ENCODE data around the gene TMEM107.
A peak's percentile ranks its signal among the peaks of the same experiment; 100 is the strongest.

The TMEM107 gene

GRCh38 chr17:8148560-8148959 lies 27.6 kb downstream of the TMEM107 start:
- Histone ChIP-seq H3K4me3 (ENCODE audit: low read length) (no peak overlapping the region), H3K36me3 (ENCODE audit: control insufficient read depth, insufficient read depth, low read length) (peaks cover 56% of the 10 kb centered on the region), H3K27me3 (ENCODE audit: control insufficient read depth, insufficient read depth, low read length) (no peaks in the 10 kb centered on the region), H3K4me1 (ENCODE audit: control insufficient read depth, insufficient read depth, low read length) (peaks cover 21% of the 10 kb centered on the region), H3K9ac (ENCODE audit: low read length) (no peak overlapping the region), H3K27ac (ENCODE audit: low read depth, low read length) (no peak overlapping the region)

- Histone ChIP-seq H3K9ac (ENCODE audit: low read length) (no peak overlapping the region), H3K36me3 (ENCODE audit: control insufficient read depth, insufficient read depth, low read length) (peaks cover 61% of the 10 kb centered on the region), H3K27ac (ENCODE audit: low read depth, low read length) (peak overlapping the region; percentile 30), H3K4me3 (ENCODE audit: low read length) (no peak overlapping the region), H3K27me3 (ENCODE audit: control insufficient read depth, insufficient read depth, low read length) (no peaks in the 10 kb centered on the region), H3K4me1 (ENCODE audit: control insufficient read depth, insufficient read depth, low read length) (peaks cover 15% of the 10 kb centered on the region)
Observed at GRCh38 chr17:8147805-8148404, 28.3 kb downstream of the TMEM107 start.

GRCh38 chr17:8147141-8147804 lies 28.9 kb downstream of the TMEM107 start:
- Histone ChIP-seq H3K4me1 (ENCODE audit: control insufficient read depth, insufficient read depth, low read length) (peaks cover 10% of the 10 kb centered on the region), H3K27ac (ENCODE audit: low read depth, low read length) (peak overlapping the region; percentile 55), H3K9ac (ENCODE audit: low read length) (no peak overlapping the region), H3K4me3 (ENCODE audit: low read length) (no peak overlapping the region), H3K36me3 (ENCODE audit: control insufficient read depth, insufficient read depth, low read length) (peaks cover 67% of the 10 kb centered on the region), H3K27me3 (ENCODE audit: control insufficient read depth, insufficient read depth, low read length) (no peaks in the 10 kb centered on the region)

GRCh38 chr17:8146381-8147140 lies 29.6 kb downstream of the TMEM107 start:
- Histone ChIP-seq H3K36me3 (ENCODE audit: control insufficient read depth, insufficient read depth, low read length) (peaks cover 73% of the 10 kb centered on the region), H3K9ac (ENCODE audit: low read length) (no peak overlapping the region), H3K4me1 (ENCODE audit: control insufficient read depth, insufficient read depth, low read length) (peaks cover 10% of the 10 kb centered on the region), H3K27me3 (ENCODE audit: control insufficient read depth, insufficient read depth, low read length) (no peaks in the 10 kb centered on the region), H3K27ac (ENCODE audit: low read depth, low read length) (peak overlapping the region; percentile 55), H3K4me3 (ENCODE audit: low read length) (no peak overlapping the region)

- H3K27ac ChIP-seq (ENCODE audit: low read depth, low read length) = no peak overlapping the region
- peaks cover 81% of the 10 kb centered on the region for H3K36me3 ChIP-seq (ENCODE audit: control insufficient read depth, insufficient read depth, low read length)
- peaks cover 8% of the 10 kb centered on the region for H3K4me1 ChIP-seq (ENCODE audit: control insufficient read depth, insufficient read depth, low read length)
- H3K4me3 ChIP-seq (ENCODE audit: low read length) = no peak overlapping the region
- no peak overlapping the region for H3K9ac ChIP-seq (ENCODE audit: low read length)
- no peaks in the 10 kb centered on the region for H3K27me3 ChIP-seq (ENCODE audit: control insufficient read depth, insufficient read depth, low read length)
Observed at GRCh38 chr17:8145811-8146210, 30.4 kb downstream of the TMEM107 start.

- Histone ChIP-seq H3K9ac (ENCODE audit: low read length) (no peak overlapping the region), H3K4me1 (ENCODE audit: control insufficient read depth, insufficient read depth, low read length) (no peaks in the 10 kb centered on the region), H3K36me3 (ENCODE audit: control insufficient read depth, insufficient read depth, low read length) (peaks cover 82% of the 10 kb centered on the region), H3K27ac (ENCODE audit: low read depth, low read length) (no peak overlapping the region), H3K27me3 (ENCODE audit: control insufficient read depth, insufficient read depth, low read length) (no peaks in the 10 kb centered on the region), H3K4me3 (ENCODE audit: low read length) (no peak overlapping the region)
Observed at GRCh38 chr17:8144401-8145231, 31.6 kb downstream of the TMEM107 start.

GRCh38 chr17:8143581-8144400 lies 32.4 kb downstream of the TMEM107 start:
- Histone ChIP-seq H3K4me3 (ENCODE audit: low read length) (no peak overlapping the region), H3K27me3 (ENCODE audit: control insufficient read depth, insufficient read depth, low read length) (no peaks in the 10 kb centered on the region), H3K36me3 (ENCODE audit: control insufficient read depth, insufficient read depth, low read length) (peaks cover 78% of the 10 kb centered on the region), H3K4me1 (ENCODE audit: control insufficient read depth, insufficient read depth, low read length) (peaks cover 4% of the 10 kb centered on the region), H3K27ac (ENCODE audit: low read depth, low read length) (no peak overlapping the region), H3K9ac (ENCODE audit: low read length) (no peak overlapping the region)

GRCh38 chr17:8142887-8143580 lies 33.1 kb downstream of the TMEM107 start:
- Histone ChIP-seq H3K4me1 (ENCODE audit: control insufficient read depth, insufficient read depth, low read length) (peaks cover 8% of the 10 kb centered on the region), H3K36me3 (ENCODE audit: control insufficient read depth, insufficient read depth, low read length) (peaks cover 71% of the 10 kb centered on the region), H3K27ac (ENCODE audit: low read depth, low read length) (peak overlapping the region; percentile 11)

GRCh38 chr17:8142158-8142886 lies 33.9 kb downstream of the TMEM107 start:
- Histone ChIP-seq H3K27ac (ENCODE audit: low read depth, low read length) (no peak overlapping the region), H3K9ac (ENCODE audit: low read length) (no peak overlapping the region), H3K36me3 (ENCODE audit: control insufficient read depth, insufficient read depth, low read length) (peaks cover 64% of the 10 kb centered on the region), H3K4me3 (ENCODE audit: low read length) (no peak overlapping the region), H3K4me1 (ENCODE audit: control insufficient read depth, insufficient read depth, low read length) (peaks cover 10% of the 10 kb centered on the region), H3K27me3 (ENCODE audit: control insufficient read depth, insufficient read depth, low read length) (no peaks in the 10 kb centered on the region)

More at GRCh38 chr17:8142887-8143580, 33.1 kb downstream of the TMEM107 start:
- Histone ChIP-seq H3K4me3 (ENCODE audit: low read length) (no peak overlapping the region), H3K9ac (ENCODE audit: low read length) (no peak overlapping the region), H3K27me3 (ENCODE audit: control insufficient read depth, insufficient read depth, low read length) (no peaks in the 10 kb centered on the region)

- Histone ChIP-seq H3K27me3 (ENCODE audit: control insufficient read depth, insufficient read depth, low read length) (no peaks in the 10 kb centered on the region), H3K4me3 (ENCODE audit: low read length) (no peak overlapping the region), H3K9ac (ENCODE audit: low read length) (no peak overlapping the region), H3K27ac (ENCODE audit: low read depth, low read length) (no peak overlapping the region), H3K36me3 (ENCODE audit: control insufficient read depth, insufficient read depth, low read length) (peaks cover 58% of the 10 kb centered on the region), H3K4me1 (ENCODE audit: control insufficient read depth, insufficient read depth, low read length) (peaks cover 10% of the 10 kb centered on the region)
Observed at GRCh38 chr17:8141741-8142140, 34.4 kb downstream of the TMEM107 start.

- Histone ChIP-seq H3K4me3 (ENCODE audit: low read length) (no peak overlapping the region), H3K36me3 (ENCODE audit: control insufficient read depth, insufficient read depth, low read length) (peaks cover 51% of the 10 kb centered on the region), H3K9ac (ENCODE audit: low read length) (no peak overlapping the region)
Observed at GRCh38 chr17:8141045-8141444, 35.1 kb downstream of the TMEM107 start.

More at GRCh38 chr17:8141045-8141444, 35.1 kb downstream of the TMEM107 start:
- Histone ChIP-seq H3K27me3 (ENCODE audit: control insufficient read depth, insufficient read depth, low read length) (no peaks in the 10 kb centered on the region), H3K4me1 (ENCODE audit: control insufficient read depth, insufficient read depth, low read length) (peaks cover 10% of the 10 kb centered on the region), H3K27ac (ENCODE audit: low read depth, low read length) (peak overlapping the region; percentile 11)

All from rectal smooth muscle tissue (tissue), 1 donor.